Neural cell (in vitro differentiated cells): ENCODE measurements around the gene ECE1. TPM values are rescaled to one million over a fixed set of nuclear protein-coding genes. Genes with fewer than 3 reads are reported as not detected.

Experiments
- H2AFZ ChIP-seq: fragments of 200-600, 300-800 bp; sonication (generic), shearing (Covaris generic); 2 replicates; pipeline ENCODE4 v1.6.0; 2014; ENCODE audit warnings: low read depth, mild to moderate bottlenecking, antibody characterized with exemption, low read length, moderate library complexity
- H3F3A ChIP-seq: fragments of 200-600 bp; shearing (Covaris generic); 2 replicates; pipeline ENCODE4 v1.6.1; 2016; ENCODE audit warnings: mild to moderate bottlenecking, moderate library complexity, mixed read lengths, antibody characterized with exemption, low read length; ENCODE audit not compliant: insufficient read depth, poor library complexity, severe bottlenecking
- H3K27ac ChIP-seq: fragments of 200-600, 300-800 bp; sonication (generic), shearing (Covaris generic); 2 replicates; pipeline ENCODE4 v1.5.1; 2014; ENCODE audit warnings: mild to moderate bottlenecking, low read length, moderate library complexity
- H3K27me3 ChIP-seq: fragments of 300-800, 200-600 bp; sonication (generic), shearing (Covaris generic); 2 replicates; pipeline ENCODE4 v1.6.0; 2014; ENCODE audit warnings: mild to moderate bottlenecking, low read depth, low read length, moderate library complexity; ENCODE audit not compliant: insufficient read depth
- H3K36me3 ChIP-seq: fragments of 300-800, 200-600 bp; sonication (generic), shearing (Covaris generic); 2 replicates; pipeline ENCODE4 v1.5.1; 2014; ENCODE audit warnings: mild to moderate bottlenecking, antibody characterized with exemption, low read length, moderate library complexity; ENCODE audit not compliant: insufficient read depth
- H3K4me2 ChIP-seq: fragments of 300-800, 200-600 bp; sonication (generic), shearing (Covaris generic); 2 replicates; pipeline ENCODE4 v1.6.0; 2014; ENCODE audit warnings: mild to moderate bottlenecking, low read length
- H3K4me3 ChIP-seq: fragments of 300-800, 200-600 bp; sonication (generic), shearing (Covaris generic); 2 replicates; pipeline ENCODE4 v1.5.1; 2014; ENCODE audit warnings: mild to moderate bottlenecking, low read length, moderate library complexity
- H3K79me2 ChIP-seq: fragments of 200-600 bp; shearing (Covaris generic); replicated peaks from 2 replicates; pipeline ENCODE4 v1.6.0; 2014; ENCODE audit warnings: mild to moderate bottlenecking, low read length, moderate library complexity; ENCODE audit not compliant: insufficient read depth
- H3K9ac ChIP-seq: fragments of 300-800, 200-600 bp; sonication (generic), shearing (Covaris generic); 2 replicates; pipeline ENCODE4 v1.6.1; 2016; ENCODE audit warnings: mild to moderate bottlenecking, low read length, mixed read lengths
- H3K9me2 ChIP-seq: fragments of 200-600 bp; shearing (Covaris generic); 2 replicates; pipeline ENCODE4 v1.6.1; 2016; ENCODE audit warnings: mild to moderate bottlenecking, low read length, mixed read lengths; ENCODE audit not compliant: insufficient read depth
- H3K9me3 ChIP-seq: fragments of 200-600, 300-800 bp; sonication (generic), shearing (Covaris generic); 2 replicates; pipeline ENCODE4 v1.6.1; 2016; ENCODE audit warnings: mild to moderate bottlenecking, mixed run types, low read length, moderate library complexity, mixed read lengths
- H4K20me1 ChIP-seq: fragments of 200-600 bp; shearing (Covaris generic); 2 replicates; pipeline ENCODE4 v1.6.1; 2016; ENCODE audit warnings: mild to moderate bottlenecking, mixed run types; ENCODE audit not compliant: insufficient read depth
- EP300 ChIP-seq: fragments of 450-650 bp; conservative IDR thresholded peaks from 2 replicates; pipeline ENCODE4 v1.6.1; 2014; ENCODE audit warnings: antibody characterized with exemption, mild to moderate bottlenecking, moderate library complexity; ENCODE audit not compliant: poor library complexity, severe bottlenecking
- EZH2 ChIP-seq: fragments of 200-600, 300-800 bp; shearing (Covaris generic), sonication (generic); IDR thresholded peaks from 2 replicates; pipeline ENCODE4 v1.6.1; 2014; ENCODE audit warnings: antibody characterized with exemption, low read length, borderline replicate concordance, mild to moderate bottlenecking; ENCODE audit not compliant: insufficient read depth, poor library complexity, severe bottlenecking
- MXI1 ChIP-seq: fragments of 450-650 bp; conservative IDR thresholded peaks from 2 replicates; pipeline ENCODE4 v1.6.1; 2014; ENCODE audit warnings: antibody characterized with exemption, mild to moderate bottlenecking; ENCODE audit not compliant: poor library complexity, severe bottlenecking
- POLR2AphosphoS5 ChIP-seq: IDR thresholded peaks from 2 replicates; pipeline ENCODE4 v1.6.1; 2012
- RAD21 ChIP-seq: fragments of 450-650 bp; conservative IDR thresholded peaks from 2 replicates; pipeline ENCODE4 v1.6.1; 2014; ENCODE audit warnings: antibody characterized with exemption, mild to moderate bottlenecking, moderate library complexity
- SMC3 ChIP-seq: fragments of 450-650 bp; conservative IDR thresholded peaks from 2 replicates; pipeline ENCODE4 v1.6.1; 2014; ENCODE audit warnings: antibody characterized with exemption, mild to moderate bottlenecking, moderate library complexity; ENCODE audit not compliant: poor library complexity
- TAF1 ChIP-seq: IDR thresholded peaks from 2 replicates; pipeline ENCODE4 v1.6.1; 2012; ENCODE audit warnings: low read depth
- polyA plus RNA-seq: library from polyadenylated mRNA; depleted of rRNA; stranded (reverse); fragments of >200 nt; gene quantifications from 2 replicates; pipeline ENCODE4 v1.2.3, GENCODE V29; 2014
- TF ChIP-seq, protein P1 (sequence below): fragments of 450-650 bp; IDR thresholded peaks from 2 replicates; pipeline ENCODE4 v1.5.1; 2014; ENCODE audit warnings: antibody characterized with exemption, mild to moderate bottlenecking, moderate library complexity; ENCODE audit not compliant: poor library complexity, severe bottlenecking
- TF ChIP-seq, protein P2 (sequence below): IDR thresholded peaks from 2 replicates; pipeline ENCODE4 v1.6.1; 2012; ENCODE audit warnings: borderline replicate concordance

Gene ECE1
- polyA plus RNA-seq, 1 donor from 2014 or later, result 7.8 TPM

DNA sequence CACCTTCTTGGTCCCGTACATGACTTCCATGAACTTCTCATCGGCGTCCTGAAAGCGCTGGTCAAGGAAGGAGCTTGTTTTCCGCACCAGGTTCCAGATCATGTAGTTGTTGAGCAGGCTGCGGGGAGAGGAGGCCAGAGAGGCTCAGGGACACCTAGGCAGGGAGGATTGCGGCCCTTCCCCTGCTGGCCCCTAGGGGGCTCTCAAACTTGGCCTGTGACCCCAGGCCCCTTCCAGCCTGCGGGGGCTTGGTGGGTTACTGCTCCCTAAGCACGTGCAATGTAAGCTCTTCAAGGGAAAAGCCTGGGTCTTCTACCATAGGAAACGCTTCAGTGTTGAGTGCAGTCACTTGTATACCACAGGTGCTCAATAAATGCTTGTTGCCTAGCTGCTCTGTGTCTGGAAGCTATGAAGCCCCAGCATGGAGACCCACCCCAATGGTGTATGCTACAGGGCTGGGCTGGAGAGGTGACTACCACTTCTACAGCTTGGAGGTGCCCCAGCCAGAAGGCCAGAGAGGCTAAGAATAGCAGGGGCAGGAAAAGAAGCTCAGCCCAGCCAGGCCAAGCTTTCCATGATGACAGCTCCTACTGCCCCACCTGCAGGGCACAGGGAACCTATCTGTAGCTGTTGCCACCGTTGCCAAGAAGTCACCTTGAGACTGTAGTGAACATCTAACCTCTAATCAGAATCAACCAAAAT lies 45.1 kb downstream of the ECE1 start:
- Histone ChIP-seq H2AFZ (no peak overlapping the region), H3K9me3 (no peaks in the 10 kb centered on the region), H3K36me3 (no peaks in the 10 kb centered on the region), H3K27me3 (no peaks in the 10 kb centered on the region), H4K20me1 (no peaks in the 10 kb centered on the region), H3K79me2 (no peaks in the 10 kb centered on the region), H3K27ac (no peak overlapping the region), H3K9me2 (no peaks in the 10 kb centered on the region), H3K4me3 (no peak overlapping the region), H3K9ac (no peak overlapping the region), H3K4me2 (no peak overlapping the region), H3F3A (no peaks in the 10 kb centered on the region)
- TF ChIP-seq EZH2 (no peak), TAF1 (no peak), POLR2AphosphoS5 (no peak), SMC3 (no peak), MXI1 (no peak), EP300 (no peak), RAD21 (no peak)
- TF ChIP-seq, protein P1, sequence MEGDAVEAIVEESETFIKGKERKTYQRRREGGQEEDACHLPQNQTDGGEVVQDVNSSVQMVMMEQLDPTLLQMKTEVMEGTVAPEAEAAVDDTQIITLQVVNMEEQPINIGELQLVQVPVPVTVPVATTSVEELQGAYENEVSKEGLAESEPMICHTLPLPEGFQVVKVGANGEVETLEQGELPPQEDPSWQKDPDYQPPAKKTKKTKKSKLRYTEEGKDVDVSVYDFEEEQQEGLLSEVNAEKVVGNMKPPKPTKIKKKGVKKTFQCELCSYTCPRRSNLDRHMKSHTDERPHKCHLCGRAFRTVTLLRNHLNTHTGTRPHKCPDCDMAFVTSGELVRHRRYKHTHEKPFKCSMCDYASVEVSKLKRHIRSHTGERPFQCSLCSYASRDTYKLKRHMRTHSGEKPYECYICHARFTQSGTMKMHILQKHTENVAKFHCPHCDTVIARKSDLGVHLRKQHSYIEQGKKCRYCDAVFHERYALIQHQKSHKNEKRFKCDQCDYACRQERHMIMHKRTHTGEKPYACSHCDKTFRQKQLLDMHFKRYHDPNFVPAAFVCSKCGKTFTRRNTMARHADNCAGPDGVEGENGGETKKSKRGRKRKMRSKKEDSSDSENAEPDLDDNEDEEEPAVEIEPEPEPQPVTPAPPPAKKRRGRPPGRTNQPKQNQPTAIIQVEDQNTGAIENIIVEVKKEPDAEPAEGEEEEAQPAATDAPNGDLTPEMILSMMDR, result no peak
- TF ChIP-seq, protein P2, sequence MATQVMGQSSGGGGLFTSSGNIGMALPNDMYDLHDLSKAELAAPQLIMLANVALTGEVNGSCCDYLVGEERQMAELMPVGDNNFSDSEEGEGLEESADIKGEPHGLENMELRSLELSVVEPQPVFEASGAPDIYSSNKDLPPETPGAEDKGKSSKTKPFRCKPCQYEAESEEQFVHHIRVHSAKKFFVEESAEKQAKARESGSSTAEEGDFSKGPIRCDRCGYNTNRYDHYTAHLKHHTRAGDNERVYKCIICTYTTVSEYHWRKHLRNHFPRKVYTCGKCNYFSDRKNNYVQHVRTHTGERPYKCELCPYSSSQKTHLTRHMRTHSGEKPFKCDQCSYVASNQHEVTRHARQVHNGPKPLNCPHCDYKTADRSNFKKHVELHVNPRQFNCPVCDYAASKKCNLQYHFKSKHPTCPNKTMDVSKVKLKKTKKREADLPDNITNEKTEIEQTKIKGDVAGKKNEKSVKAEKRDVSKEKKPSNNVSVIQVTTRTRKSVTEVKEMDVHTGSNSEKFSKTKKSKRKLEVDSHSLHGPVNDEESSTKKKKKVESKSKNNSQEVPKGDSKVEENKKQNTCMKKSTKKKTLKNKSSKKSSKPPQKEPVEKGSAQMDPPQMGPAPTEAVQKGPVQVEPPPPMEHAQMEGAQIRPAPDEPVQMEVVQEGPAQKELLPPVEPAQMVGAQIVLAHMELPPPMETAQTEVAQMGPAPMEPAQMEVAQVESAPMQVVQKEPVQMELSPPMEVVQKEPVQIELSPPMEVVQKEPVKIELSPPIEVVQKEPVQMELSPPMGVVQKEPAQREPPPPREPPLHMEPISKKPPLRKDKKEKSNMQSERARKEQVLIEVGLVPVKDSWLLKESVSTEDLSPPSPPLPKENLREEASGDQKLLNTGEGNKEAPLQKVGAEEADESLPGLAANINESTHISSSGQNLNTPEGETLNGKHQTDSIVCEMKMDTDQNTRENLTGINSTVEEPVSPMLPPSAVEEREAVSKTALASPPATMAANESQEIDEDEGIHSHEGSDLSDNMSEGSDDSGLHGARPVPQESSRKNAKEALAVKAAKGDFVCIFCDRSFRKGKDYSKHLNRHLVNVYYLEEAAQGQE, result no peak

DNA sequence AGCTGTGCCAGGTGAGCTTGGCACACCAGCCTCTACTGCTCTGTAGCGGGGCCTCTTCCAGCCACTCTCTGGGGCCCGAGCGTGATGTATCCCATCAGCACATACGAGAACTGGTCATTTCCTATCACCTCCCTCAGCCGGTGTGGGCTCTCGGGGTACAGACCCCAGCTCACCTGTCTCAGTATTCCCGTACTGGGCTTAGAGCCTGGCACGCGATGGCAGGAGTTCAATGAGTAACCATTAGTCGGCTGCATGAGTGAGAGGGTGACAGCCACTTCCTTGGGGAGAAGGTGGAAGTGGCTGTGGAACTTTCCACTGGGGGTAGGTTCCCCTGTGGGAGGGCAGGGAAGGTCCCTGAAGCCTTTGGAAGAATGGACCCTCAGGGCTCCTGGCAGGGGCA lies 46.1 kb downstream of the ECE1 start:
- no peaks in the 10 kb centered on the region for H3K36me3 ChIP-seq

More for the DNA sequence above, 46.1 kb downstream of the ECE1 start:
- no peaks in the 10 kb centered on the region for H3F3A ChIP-seq
- H3K27ac ChIP-seq, result no peak overlapping the region
- H3K9me3 ChIP-seq, result no peaks in the 10 kb centered on the region
- no peak overlapping the region for H3K9ac ChIP-seq
- H3K4me2 ChIP-seq, result no peak overlapping the region
- no peak for TF ChIP-seq RAD21
- no peak for TF ChIP-seq EP300
- TF ChIP-seq, protein P1, result no peak
- no peak for TF ChIP-seq TAF1
- TF ChIP-seq MXI1, result no peak
- no peak for TF ChIP-seq EZH2
- TF ChIP-seq SMC3, result no peak
- TF ChIP-seq, protein P2, result no peak
- no peak for TF ChIP-seq POLR2AphosphoS5
- H3K4me3 ChIP-seq, result no peak overlapping the region
- no peaks in the 10 kb centered on the region for H3K27me3 ChIP-seq
- no peaks in the 10 kb centered on the region for H3K79me2 ChIP-seq
- H2AFZ ChIP-seq, result no peak overlapping the region
- H3K9me2 ChIP-seq, result no peaks in the 10 kb centered on the region
- H4K20me1 ChIP-seq, result no peaks in the 10 kb centered on the region
